GM18511 (cell line): ENCODE data around the gene ZNF628.

Experiments used
- ATAC-seq: cut with Tn5 transposase; IDR thresholded peaks from one replicate; pipeline ENCODE4 v1.9.1; 2021; ENCODE audit warnings: mild to moderate bottlenecking, moderate library complexity; ENCODE audit not compliant: unreplicated experiment

ZNF628 gene

GRCh38 chr19:55483706-55484592 is 7.5 kb downstream of the ZNF628 start:
- no peak for ATAC-seq

DNA sequence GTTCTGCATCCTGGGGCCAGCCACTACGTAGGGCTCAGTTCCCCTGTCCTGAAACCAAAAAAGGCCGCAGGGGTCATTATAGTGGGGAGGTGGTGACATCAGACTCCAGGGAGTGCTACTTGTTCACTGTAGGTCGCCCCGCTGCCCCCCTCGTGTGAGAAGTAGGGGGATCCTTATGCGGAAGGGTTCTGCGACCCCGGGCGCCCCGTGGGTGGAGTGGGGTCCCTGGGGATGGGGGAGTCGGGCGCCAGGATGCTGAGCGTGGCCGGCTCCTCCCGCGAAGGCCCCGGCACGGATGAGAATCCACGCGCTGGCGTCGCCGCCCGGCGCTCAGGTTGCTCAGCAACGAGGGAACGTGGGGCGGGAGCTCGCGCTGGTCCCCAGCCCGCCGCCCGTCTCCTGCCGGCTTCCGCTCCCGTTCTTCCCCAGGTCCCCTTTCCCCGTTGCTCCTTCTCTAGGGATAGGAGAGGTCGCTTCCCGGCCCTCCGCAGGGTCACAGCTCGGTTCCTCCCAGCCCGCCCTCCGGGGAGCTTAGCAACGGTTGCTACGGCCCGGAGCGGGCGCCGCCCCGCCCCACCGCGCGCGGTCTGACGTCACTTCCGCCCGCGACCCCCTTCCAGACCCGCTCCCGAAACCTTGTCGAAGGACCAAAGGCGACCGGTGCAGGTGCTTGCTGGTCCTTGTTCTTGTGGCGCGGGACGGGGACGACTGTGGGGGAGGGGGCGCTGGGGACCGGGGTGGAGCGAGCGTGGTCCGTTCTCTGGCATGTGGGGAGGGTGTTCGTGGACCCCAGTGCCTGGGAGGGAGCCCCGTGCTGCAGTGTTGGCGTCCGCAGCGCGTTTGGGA is 8.4 kb downstream of the ZNF628 start, which contains the start of gene NAT14:
TSS of gene NAT14 (plus strand) at position 596 of the 846 bp plus-strand sequence. CDS start 521 bp downstream, outside the sequence.
- peak; percentile 76 for ATAC-seq

GRCh38 chr19:55485439-55486011 is 9.1 kb downstream of the ZNF628 start:
- ATAC-seq, result no peak

DNA sequence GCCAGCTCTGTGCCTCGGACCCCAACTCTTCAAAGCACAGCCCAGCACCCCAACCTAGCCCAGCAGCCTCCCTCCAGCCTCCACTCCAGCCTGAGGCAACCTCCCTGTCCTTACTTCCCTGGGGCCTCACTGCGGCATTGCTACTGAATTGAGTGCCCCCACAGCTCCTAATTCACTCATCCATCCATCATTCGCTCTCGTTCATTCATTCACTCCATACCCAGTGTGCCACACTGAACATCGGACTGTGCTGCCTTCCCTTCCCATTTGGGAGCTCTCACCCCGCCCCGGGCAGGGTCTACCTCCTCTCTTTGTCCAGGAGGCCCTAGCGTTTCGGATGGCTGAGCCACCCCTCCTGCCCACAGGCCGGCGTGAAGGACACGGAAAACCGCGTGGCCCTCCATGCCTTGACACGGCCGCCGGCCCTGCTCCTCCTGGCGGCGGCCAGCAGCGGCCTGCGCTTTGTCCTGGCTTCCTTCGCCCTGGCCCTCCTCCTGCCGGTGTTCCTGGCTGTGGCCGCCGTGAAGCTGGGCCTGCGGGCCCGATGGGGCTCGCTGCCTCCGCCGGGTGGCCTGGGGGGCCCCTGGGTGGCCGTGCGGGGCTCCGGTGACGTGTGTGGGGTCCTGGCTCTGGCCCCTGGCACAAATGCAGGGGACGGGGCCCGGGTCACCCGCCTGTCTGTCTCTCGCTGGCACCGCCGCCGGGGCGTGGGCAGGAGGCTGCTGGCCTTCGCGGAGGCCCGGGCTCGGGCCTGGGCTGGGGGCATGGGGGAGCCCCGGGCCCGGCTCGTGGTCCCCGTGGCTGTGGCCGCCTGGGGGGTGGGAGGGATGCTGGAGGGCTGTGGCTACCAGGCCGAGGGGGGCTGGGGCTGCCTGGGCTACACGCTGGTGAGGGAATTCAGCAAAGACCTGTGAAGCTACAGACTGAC is 9.9 kb downstream of the ZNF628 start:
- no peak for ATAC-seq

DNA sequence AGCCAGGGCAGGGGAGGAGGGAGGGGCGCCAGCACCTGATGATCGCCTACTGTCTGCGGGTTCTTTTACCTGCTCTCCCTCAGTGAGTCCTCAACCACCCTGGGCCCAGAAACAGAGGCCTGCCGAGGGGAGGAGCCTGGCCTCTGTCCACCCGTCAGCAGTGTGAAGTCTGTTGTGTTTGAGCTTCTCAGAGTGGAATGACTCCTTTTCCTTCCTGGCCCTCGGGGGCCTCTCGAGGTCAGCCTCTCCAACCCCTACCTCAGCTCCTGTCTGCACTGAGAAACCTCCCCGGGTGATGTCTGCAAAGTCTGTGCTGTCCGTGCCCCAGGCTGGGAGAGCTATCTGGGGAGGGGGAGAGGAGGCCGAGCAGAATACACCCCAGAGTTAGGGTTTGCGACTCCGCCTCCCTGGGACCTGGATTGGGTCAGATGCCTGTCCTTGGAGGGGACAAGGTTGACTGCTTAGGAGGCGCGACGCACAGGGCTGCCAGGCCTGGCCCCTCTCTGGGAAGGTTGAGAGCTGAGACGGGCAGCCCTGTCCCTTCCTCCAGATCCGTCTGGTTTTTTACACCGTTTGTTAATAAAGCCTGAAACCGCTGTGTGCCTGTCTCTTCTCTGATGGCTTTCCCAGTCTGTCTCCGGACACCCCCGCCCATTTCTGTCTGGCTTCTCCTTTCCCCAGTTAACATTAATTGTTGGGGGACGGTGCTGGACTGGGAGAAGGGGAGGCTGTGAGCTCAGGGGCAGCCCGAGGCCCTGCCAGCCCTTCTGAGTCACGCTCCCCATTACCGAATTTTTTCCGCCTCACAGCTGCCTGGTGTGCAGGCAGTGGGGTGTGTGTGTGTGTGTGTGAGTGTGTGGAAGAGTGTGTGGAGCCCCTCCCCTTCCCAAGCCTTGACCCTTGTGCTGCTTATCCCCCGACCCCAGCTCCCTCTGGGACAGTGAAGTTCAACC is 10.8 kb downstream of the ZNF628 start:
- no peak for ATAC-seq

- ATAC-seq, result no peak
Observed at GRCh38 chr19:55487924-55488687, 11.7 kb downstream of the ZNF628 start, which contains the start of gene SSC5D. Gene SSC5D, plus strand, starts transcription at chr19:55488436. Its CDS starts 154 bp downstream, at chr19:55488590.

DNA sequence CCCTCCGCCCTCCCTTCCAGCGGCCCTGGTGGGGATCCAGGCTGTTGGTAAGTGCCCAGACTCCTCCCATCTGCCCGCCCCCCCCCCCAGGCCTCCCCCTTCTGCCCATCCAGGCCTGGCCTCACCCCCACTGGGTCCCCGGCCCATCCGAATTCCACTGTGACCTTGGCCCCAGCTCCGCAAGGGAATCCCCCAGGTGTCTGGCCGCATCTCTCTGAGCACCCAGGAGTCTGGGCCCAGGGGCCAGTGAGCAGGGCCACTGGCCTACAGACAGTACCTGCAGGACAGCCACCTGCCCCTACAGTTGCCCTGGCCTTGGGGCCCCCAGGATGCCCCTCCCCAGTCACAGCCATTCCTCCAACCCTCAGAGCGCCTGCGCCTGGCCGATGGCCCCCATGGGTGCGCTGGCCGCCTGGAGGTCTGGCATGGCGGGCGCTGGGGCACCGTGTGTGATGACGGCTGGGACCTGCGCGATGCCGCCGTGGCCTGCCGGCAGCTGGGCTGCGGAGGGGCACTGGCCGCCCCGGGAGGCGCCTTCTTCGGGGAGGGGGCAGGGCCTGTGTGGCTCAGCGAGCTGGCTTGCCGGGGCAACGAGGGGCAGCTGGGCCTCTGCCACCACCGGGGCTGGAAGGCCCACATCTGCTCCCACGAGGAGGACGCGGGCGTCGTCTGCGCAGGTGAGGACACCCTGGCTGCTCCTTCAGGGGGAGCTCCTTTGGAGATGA is 12.7 kb downstream of the ZNF628 start:
- no peak for ATAC-seq

DNA sequence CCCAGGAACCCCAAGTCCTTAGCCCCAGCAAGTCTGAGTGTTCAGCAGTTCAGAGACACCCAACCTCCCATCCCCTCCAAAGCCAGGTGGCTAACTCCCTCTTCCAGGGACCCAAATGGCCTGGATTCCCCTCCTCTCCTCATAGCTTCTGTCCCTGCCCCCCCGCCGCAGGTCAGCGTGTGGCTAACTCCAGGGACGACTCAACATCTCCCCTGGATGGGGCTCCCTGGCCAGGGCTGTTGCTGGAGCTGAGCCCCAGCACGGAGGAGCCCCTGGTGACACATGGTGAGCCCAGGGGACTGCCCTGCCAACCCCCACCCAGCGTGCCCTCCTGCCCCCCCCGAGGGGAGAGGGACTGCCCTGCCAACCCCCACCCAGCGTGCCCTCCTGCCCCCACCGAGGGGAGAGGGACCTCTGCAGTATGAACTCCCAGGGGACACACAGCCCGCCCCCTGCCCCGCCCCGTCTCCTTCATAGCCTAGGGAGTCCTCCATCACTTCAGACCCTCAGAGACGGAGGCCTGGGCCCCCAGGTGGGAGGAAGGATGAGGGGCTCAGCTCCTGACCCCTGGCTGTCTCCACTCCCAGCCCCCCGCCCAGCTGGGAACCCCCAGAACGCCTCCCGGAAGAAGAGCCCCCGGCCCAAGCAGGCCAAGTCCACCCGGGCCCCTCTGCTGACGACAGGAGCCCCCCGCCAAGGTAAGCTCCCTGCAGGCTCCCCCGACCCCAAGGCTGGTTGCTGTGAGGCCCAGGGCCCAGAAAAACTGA is 13.5 kb downstream of the ZNF628 start:
- ATAC-seq, result no peak

- ATAC-seq, result no peak
Observed at GRCh38 chr19:55490478-55491432, 14.3 kb downstream of the ZNF628 start.

DNA sequence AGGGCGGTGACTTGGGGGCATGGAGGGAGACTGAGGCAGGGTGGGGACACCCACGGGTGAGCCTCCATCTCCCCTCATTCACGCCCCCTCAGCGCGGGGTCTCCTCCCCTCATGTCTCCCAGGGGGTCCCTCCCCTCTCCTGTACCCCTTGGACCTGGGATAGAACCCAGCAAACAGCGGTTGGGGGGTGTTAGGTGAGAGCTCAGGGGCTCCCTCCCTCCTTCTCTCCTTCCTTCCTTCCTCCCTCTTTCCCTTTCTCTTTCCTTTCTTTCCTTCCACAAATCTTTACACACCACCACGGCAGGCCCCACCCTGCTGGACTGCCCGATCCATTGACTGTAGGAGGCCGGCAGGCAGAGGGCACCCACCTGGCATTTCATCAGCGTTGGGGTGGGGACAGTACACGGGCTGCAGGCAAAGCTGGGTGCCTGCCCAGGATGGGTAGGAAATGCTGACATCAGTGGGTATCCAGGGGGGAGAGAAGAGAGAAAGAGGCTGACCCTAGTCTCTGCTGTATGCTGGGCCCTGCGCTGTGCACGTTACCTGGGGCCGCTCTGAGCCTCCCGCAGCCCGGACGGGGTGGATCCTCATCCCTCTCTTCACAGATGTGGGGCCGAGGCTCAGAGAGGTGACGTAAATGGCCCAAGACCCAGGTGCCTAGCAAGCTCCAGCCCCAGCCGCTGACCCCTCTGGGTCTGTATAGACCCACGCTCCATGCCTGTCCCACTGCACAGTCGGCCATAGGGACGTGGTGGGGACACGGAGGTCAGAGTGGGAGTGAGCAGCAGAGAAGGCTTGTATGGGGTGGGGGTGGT is 15.3 kb downstream of the ZNF628 start:
- no peak for ATAC-seq

GRCh38 chr19:55492362-55492944 is 16.0 kb downstream of the ZNF628 start:
- no peak for ATAC-seq

- no peak for ATAC-seq
Observed at GRCh38 chr19:55493052-55493644, 16.7 kb downstream of the ZNF628 start.

DNA sequence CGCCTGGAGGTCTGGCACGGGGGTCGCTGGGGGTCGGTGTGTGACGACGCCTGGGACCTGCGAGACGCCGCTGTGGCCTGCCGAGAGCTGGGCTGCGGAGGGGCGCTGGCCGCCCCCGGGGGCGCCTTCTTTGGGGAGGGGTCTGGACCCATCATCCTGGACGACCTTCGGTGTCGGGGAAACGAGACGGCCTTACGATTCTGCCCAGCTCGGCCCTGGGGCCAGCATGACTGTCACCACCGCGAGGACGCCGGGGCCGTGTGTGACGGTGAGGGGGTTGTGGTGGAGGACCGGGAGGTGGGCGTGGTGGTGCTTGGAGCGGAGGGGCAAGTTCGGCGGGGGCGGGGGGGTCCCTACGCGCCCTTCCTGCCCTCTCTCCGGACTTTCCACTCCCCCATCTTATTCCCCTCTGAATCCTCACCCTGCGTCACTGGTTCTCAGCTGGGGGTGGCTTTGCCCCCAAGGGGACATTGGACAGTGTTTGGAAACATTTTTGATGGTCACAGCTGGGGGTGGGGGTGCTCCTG is 17.3 kb downstream of the ZNF628 start:
- no peak for ATAC-seq

DNA sequence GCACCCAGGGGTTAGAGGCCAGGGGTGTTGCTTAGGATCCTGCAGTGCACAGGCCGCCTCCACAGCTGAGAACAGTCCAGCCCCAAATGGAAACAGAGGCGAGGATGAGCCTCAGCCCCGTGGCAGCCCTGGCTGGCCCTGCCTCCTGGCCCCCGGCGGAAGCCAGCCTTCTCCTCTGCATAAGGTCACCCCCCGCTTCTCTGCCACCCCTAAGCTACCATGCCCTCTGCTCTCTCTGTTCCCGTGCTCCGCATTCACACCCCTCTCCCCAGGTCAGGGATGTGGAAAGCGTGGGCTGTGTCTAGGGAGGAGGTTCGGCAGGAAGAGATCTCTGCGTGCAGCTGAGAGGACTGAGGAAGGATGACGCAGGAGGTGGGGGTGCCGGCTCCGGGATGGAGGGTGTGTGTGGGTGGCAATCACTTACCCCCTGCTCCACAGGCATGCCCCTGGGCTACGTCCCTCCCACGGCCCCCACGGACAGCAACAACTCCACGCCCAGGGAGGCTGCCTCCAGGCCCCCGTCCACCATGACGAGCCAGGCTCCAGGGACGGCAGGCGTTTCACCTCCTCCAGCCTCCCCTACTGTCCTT is 17.9 kb downstream of the ZNF628 start:
- no peak for ATAC-seq
